Spleen (tissue), 11 donors: Measurements from ENCODE around the gene ADGRG4. TPM values are rescaled to one million over a fixed set of nuclear protein-coding genes. Genes with fewer than 3 reads are reported as not detected.

Source experiments
- DNase-seq: peaks from one replicate; pipeline ENCODE4 v3.0.0-alpha.2; 2020
- H3K27ac ChIP-seq, 8 donors: fragments of 200-600 bp; sonication (generic) in 7 of 8; 1 replicate in 4 of 8; 2 replicates in 4 of 8; pipeline versions ENCODE4 v1.5.0 to v1.8.0; 2016 to 2021; ENCODE audit warnings: inconsistent platforms in 4 of 8, mild to moderate bottlenecking in 4 of 8, moderate library complexity in 1 of 8
- H3K27me3 ChIP-seq, 7 donors: fragments of 200-600 bp; sonication (generic) in 6 of 7; replicated peaks in 1 of 7; 1 replicate in 4 of 7; 2 replicates in 3 of 7; pipeline versions ENCODE4 v1.5.0 to v1.8.0; 2016 to 2021; ENCODE audit warnings: inconsistent platforms in 3 of 7, mild to moderate bottlenecking in 1 of 7
- H3K36me3 ChIP-seq, 6 donors: fragments of 200-600 bp; sonication (generic) in 5 of 6; 1 replicate in 4 of 6; 2 replicates in 2 of 6; pipeline versions ENCODE4 v1.5.0 to v1.8.0; 2016 to 2021; ENCODE audit warnings: inconsistent platforms in 2 of 6
- H3K4me1 ChIP-seq, 6 donors: fragments of 200-600 bp; sonication (generic) in 5 of 6; 1 replicate in 3 of 6; 2 replicates in 3 of 6; pipeline versions ENCODE4 v1.5.0 to v1.8.0; 2016 to 2021; ENCODE audit warnings: inconsistent platforms in 3 of 6
- H3K4me3 ChIP-seq, 8 donors: fragments of 200-600 bp; sonication (generic) in 7 of 8; 1 replicate in 4 of 8; 2 replicates in 4 of 8; pipeline versions ENCODE4 v1.5.0 to v1.8.0; 2016 to 2021; ENCODE audit warnings: inconsistent platforms in 4 of 8, mild to moderate bottlenecking in 4 of 8, moderate library complexity in 2 of 8
- H3K9me3 ChIP-seq, 8 donors: fragments of 200-600 bp; sonication (generic) in 7 of 8; 1 replicate in 4 of 8; 2 replicates in 4 of 8; pipeline versions ENCODE4 v1.5.0 to v1.8.0; 2016 to 2021; ENCODE audit warnings: inconsistent platforms in 4 of 8
- POLR2A ChIP-seq, 3 donors: fragments of 450-650 bp; IDR thresholded peaks; one replicate each; pipeline ENCODE4 v1.5.1; 2017; ENCODE audit warnings: antibody characterized with exemption in 3 of 3, mild to moderate bottlenecking in 1 of 3
- POLR2AphosphoS5 ChIP-seq, 3 donors: sonication (generic); formaldehyde crosslinking; IDR thresholded peaks; one replicate each; pipeline ENCODE4 v1.5.1; 2017; ENCODE audit warnings: antibody characterized with exemption in 3 of 3
- WGBS, 5 donors: extraction: QIAGEN DNeasy Blood & Tissue Kit in 3 of 5; methylation state at CpG; one replicate each; pipeline versions ENCODE4 v1.1.5 to v1.1.7; 2013 to 2018; 5-methylcytosine and 5-hydroxymethylcytosine counted together
- intact Hi-C: fragments of 100-400 bp; cut with DNase I; formaldehyde crosslinking; loops from one replicate; pipeline ENCODE4 v1.15.0; 2023; ENCODE audit warnings: low total_unique reads
- polyA plus RNA-seq, 3 donors: library from polyadenylated mRNA; stranded (reverse); fragments of 200-250 nt; gene quantifications; one replicate each; pipeline ENCODE4 v1.2.1, GENCODE V29; 2013
- total RNA-seq, 7 donors: library from RNA; depleted of rRNA in 3 of 7; stranded (reverse); fragments of >200 nt in 3 of 7; fragmentation: NEBNext Ultra II Directional in 4 of 7; extraction: Animal tissue kit (Norgen Biotek cat#: 25700) in 4 of 7; gene quantifications; one replicate each; pipeline versions ENCODE4 v1.1.0 to v1.2.1, GENCODE V29; 2016 to 2021
- TF ChIP-seq, protein P1 (sequence below), 11 experiments: fragments of 200-600 bp in 7 of 11; fragments of 450-650 bp in 4 of 11; sonication (generic) in 4 of 11; IDR thresholded peaks in 8 of 11; conservative IDR thresholded peaks in 3 of 11; 1 replicate in 7 of 11; 2 replicates in 4 of 11; pipeline versions ENCODE4 v1.4.0 to v1.8.0; 2016 to 2021; ENCODE audit warnings: antibody characterized with exemption in 11 of 11, inconsistent platforms in 4 of 11, mild to moderate bottlenecking in 1 of 11
- donor health status: healthy with polysubstance abuse.
- donor health status: DM: no; HTN: no; CAD: no; lungs with moderate emphysema.
- donor health status: DM: no; HTN: no; CAD: no.
- donor health status: Bipolar disorder and iron deficiency.
- donor health status: healthy.
- donor health status: DM: no; HTN: no; CAD: no.
- donor health status: DM: yes; HTN: yes; CAD: no.

The ADGRG4 gene
- total and polyA plus RNA-seq, 10 donors, result under 0.01 to 0.09 (median 0.03) TPM; not detected in 5

GRCh38 chrX:136266828-136267227, 33.9 kb upstream of the ADGRG4 start:
- H3K27me3 ChIP-seq, result peaks cover 0 to under 1% (median 0%) of the 10 kb centered on the region in 7 donors
- 35 to 100% (median 88%) methylated on average over 1 of the region's 1 CpG for WGBS, 5 donors
- intact Hi-C loops, result loop anchor here (10.0 kb wide), 1 partner anchor 242 kb away; no protein-coding TSS in a partner anchor
- no peak overlapping the region for H3K4me3 ChIP-seq
- no peaks in the 10 kb centered on the region for H3K36me3 ChIP-seq
- no peak for TF ChIP-seq POLR2AphosphoS5 (IDR thresholded peaks at IDR 0.05)
- TF ChIP-seq, protein P1, sequence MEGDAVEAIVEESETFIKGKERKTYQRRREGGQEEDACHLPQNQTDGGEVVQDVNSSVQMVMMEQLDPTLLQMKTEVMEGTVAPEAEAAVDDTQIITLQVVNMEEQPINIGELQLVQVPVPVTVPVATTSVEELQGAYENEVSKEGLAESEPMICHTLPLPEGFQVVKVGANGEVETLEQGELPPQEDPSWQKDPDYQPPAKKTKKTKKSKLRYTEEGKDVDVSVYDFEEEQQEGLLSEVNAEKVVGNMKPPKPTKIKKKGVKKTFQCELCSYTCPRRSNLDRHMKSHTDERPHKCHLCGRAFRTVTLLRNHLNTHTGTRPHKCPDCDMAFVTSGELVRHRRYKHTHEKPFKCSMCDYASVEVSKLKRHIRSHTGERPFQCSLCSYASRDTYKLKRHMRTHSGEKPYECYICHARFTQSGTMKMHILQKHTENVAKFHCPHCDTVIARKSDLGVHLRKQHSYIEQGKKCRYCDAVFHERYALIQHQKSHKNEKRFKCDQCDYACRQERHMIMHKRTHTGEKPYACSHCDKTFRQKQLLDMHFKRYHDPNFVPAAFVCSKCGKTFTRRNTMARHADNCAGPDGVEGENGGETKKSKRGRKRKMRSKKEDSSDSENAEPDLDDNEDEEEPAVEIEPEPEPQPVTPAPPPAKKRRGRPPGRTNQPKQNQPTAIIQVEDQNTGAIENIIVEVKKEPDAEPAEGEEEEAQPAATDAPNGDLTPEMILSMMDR (IDR thresholded peaks at IDR 0.05 in 8 of 11, conservative IDR thresholded peaks at IDR 0.05 in 3 of 11), result no peak
- no peak for TF ChIP-seq POLR2A (IDR thresholded peaks at IDR 0.05)
- no peak overlapping the region for H3K27ac ChIP-seq
- no peaks in the 10 kb centered on the region for H3K9me3 ChIP-seq
- DNase-seq, result no peak
- peaks cover 0 to 8% (median 0%) of the 10 kb centered on the region in 6 donors for H3K4me1 ChIP-seq

- peaks cover 0 to 8% (median 0%) of the 10 kb centered on the region in 6 donors for H3K4me1 ChIP-seq
- 45 to 58% (median 53%) methylated on average over 4 to 5 of the region's 5 CpGs for WGBS, 5 donors
- no peaks in the 10 kb centered on the region for H3K9me3 ChIP-seq
- no peak overlapping the region for H3K27ac ChIP-seq
- TF ChIP-seq, protein P1 (IDR thresholded peaks at IDR 0.05 in 8 of 11, conservative IDR thresholded peaks at IDR 0.05 in 3 of 11), result peak; percentile 41 to 84 (median 76)
- no peak for TF ChIP-seq POLR2A (IDR thresholded peaks at IDR 0.05)
- TF ChIP-seq POLR2AphosphoS5 (IDR thresholded peaks at IDR 0.05), result no peak
- intact Hi-C loops, result loop anchor here (10.0 kb wide), 1 partner anchor 244 kb away; no protein-coding TSS in a partner anchor
- DNase-seq, result no peak
- H3K27me3 ChIP-seq, result peaks cover 0 to 4% (median 0%) of the 10 kb centered on the region in 7 donors
- no peak overlapping the region for H3K4me3 ChIP-seq
- no peaks in the 10 kb centered on the region for H3K36me3 ChIP-seq
Measured at GRCh38 chrX:136268051-136269048, 32.4 kb upstream of the ADGRG4 start.

DNA sequence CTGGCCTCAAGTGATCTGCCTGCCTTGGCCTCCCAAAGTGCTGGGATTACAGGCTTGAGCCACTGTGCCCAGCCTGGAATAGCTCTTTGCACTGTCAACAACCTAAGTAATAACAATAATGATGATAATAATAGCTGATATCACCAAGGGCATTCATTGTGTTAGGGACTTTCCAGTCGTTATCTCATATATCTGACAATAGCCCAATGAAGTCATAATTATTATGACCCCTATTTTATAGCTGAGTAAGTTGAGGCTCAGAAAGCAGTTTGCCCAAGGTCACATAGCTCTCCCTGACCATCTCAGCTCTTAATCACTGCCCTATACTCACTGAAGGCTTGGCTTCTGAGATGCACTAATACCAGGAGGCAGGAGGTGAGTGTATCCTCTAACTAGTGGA, 30.8 kb upstream of the ADGRG4 start:
- Histone ChIP-seq H3K36me3 (no peaks in the 10 kb centered on the region), H3K27ac (no peak overlapping the region), H3K4me3 (no peak overlapping the region), H3K4me1 (peaks cover 0 to 8% (median 0%) of the 10 kb centered on the region in 6 donors), H3K27me3 (peaks cover 0 to 4% (median 0%) of the 10 kb centered on the region in 7 donors), H3K9me3 (no peaks in the 10 kb centered on the region)
- DNase-seq, result no peak
- 50 to 72% (median 64%) methylated on average over 1 of the region's 1 CpG for WGBS, 5 donors
- intact Hi-C loops, result loop anchor here (10.0 kb wide), 1 partner anchor 245 kb away; no protein-coding TSS in a partner anchor
- TF ChIP-seq POLR2A (IDR thresholded peaks at IDR 0.05) (no peak), POLR2AphosphoS5 (IDR thresholded peaks at IDR 0.05) (no peak)
- TF ChIP-seq, protein P1 (IDR thresholded peaks at IDR 0.05 in 8 of 11, conservative IDR thresholded peaks at IDR 0.05 in 3 of 11), result no peak

DNA sequence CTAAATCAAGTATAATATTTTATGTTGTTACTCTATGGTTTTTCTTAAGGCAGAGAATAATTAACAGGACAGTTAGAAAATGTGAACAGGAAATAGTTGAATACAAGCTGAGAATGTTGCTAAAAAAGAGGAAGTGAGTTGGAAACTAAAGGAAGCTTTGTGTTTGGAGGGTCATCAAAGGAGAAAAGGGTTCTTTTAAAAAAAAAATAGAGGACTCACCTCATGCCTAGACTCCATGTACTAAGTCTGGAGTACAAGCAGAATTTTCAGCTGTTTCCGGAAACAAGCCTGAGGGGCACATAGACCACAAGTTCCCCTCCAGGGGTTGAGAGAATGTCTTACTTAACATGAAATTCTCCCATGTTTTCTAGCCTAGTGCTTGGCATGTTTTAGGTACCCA, 29.5 kb upstream of the ADGRG4 start:
- DNase-seq, result no peak
- intact Hi-C loops, result no loop called here
- Histone ChIP-seq H3K4me3 (no peak overlapping the region), H3K27ac (no peak overlapping the region), H3K9me3 (no peaks in the 10 kb centered on the region), H3K27me3 (peaks cover 0 to 4% (median 0%) of the 10 kb centered on the region in 7 donors), H3K4me1 (peaks cover 0 to 8% (median 0%) of the 10 kb centered on the region in 6 donors), H3K36me3 (no peaks in the 10 kb centered on the region)
- TF ChIP-seq POLR2A (IDR thresholded peaks at IDR 0.05) (no peak), POLR2AphosphoS5 (IDR thresholded peaks at IDR 0.05) (no peak)
- TF ChIP-seq, protein P1 (IDR thresholded peaks at IDR 0.05 in 8 of 11, conservative IDR thresholded peaks at IDR 0.05 in 3 of 11), result no peak
- WGBS, 5 donors, result 0 to 52% (median 40%) methylated on average over 1 of the region's 1 CpG
